HEK293 (cell line): ENCODE results near the gene ALPG.
"Not testable (repeated sequence)": the region's sequence is repeated elsewhere in the genome, so short reads cannot be mapped to it uniquely, and the experiment has no call there.

ENCODE experiments used
- CTCF ChIA-PET: fragments of 350-600 bp; formaldehyde crosslinking; extraction: SDS; loops from one replicate; lab custom pipeline; 2021; ENCODE audit warnings: antibody characterized with exemption; lab: Yijun Ruan, JAX
- POLR2A ChIA-PET: fragments of 300-600 bp; formaldehyde crosslinking; extraction: SDS; loops from one replicate; lab custom pipeline; 2020; ENCODE audit warnings: antibody characterized with exemption, inconsistent platforms; lab: Yijun Ruan, JAX
- H3K27ac ChIP-seq: fragments of 200-500 bp; sonication (Bioruptor generic); 2 replicates; pipeline ENCODE4 v1.5.1; 2014; ENCODE audit warnings: low read depth, low read length, control low read depth, inconsistent platforms; ENCODE audit errors: extremely low read depth
- H3K36me3 ChIP-seq, 2 experiments: fragments of 200-500 bp in 1 of 2; sonication (Bioruptor generic) in 1 of 2; 1 replicate in 1 of 2; 2 replicates in 1 of 2; pipeline ENCODE4 v1.5.1; 2014 to 2017; ENCODE audit warnings: inconsistent platforms in 2 of 2, low read length in 2 of 2; ENCODE audit not compliant: control insufficient read depth in 2 of 2, insufficient read depth in 1 of 2
- H3K4me1 ChIP-seq: fragments of 200-500 bp; sonication (Bioruptor generic); 2 replicates; pipeline ENCODE4 v1.5.1; 2014; ENCODE audit warnings: mild to moderate bottlenecking, low read length, inconsistent platforms; ENCODE audit not compliant: control insufficient read depth, insufficient read depth
- H3K4me3 ChIP-seq: 2 replicates; pipeline ENCODE4 v1.5.1; 2011; ENCODE audit warnings: low read depth, mild to moderate bottlenecking, control low read depth, low read length, moderate library complexity
- H3K9me3 ChIP-seq: fragments of 200-500 bp; sonication (Bioruptor generic); 2 replicates; pipeline ENCODE4 v1.5.1; 2014; ENCODE audit warnings: low read depth, low read length, inconsistent platforms; ENCODE audit not compliant: control insufficient read depth, insufficient read depth
- FEZF1 ChIP-seq: fragments of 450-650 bp; formaldehyde crosslinking; IDR thresholded peaks from 2 replicates; pipeline ENCODE4 v1.5.1; 2016; ENCODE audit warnings: missing biosample characterization, missing genetic modification characterization
- GLI4 ChIP-seq: fragments of 450-650 bp; formaldehyde crosslinking; IDR thresholded peaks from 2 replicates; pipeline ENCODE4 v1.5.1; 2016; ENCODE audit warnings: missing biosample characterization, missing genetic modification characterization
- PRDM1 ChIP-seq: fragments of 450-650 bp; formaldehyde crosslinking; IDR thresholded peaks from 2 replicates; pipeline ENCODE4; 2016; ENCODE audit warnings: missing biosample characterization, missing genetic modification characterization
- SETDB1 ChIP-seq: IDR thresholded peaks from one replicate; pipeline ENCODE4 v1.6.1; 2017; ENCODE audit warnings: mild to moderate bottlenecking, low read length, moderate library complexity, mixed read lengths; ENCODE audit not compliant: insufficient read length
- YY2 ChIP-seq: fragments of 450-650 bp; formaldehyde crosslinking; IDR thresholded peaks from 2 replicates; pipeline ENCODE4 v1.5.1; 2016; ENCODE audit warnings: missing biosample characterization, missing genetic modification characterization
- ZBTB17 ChIP-seq: fragments of 450-650 bp; formaldehyde crosslinking; IDR thresholded peaks from 2 replicates; pipeline ENCODE4 v1.5.1; 2016; ENCODE audit warnings: missing biosample characterization, missing genetic modification characterization
- ZFP37 ChIP-seq: fragments of 450-650 bp; formaldehyde crosslinking; IDR thresholded peaks from 2 replicates; pipeline ENCODE4 v1.5.1; 2016; ENCODE audit warnings: missing biosample characterization, missing genetic modification characterization
- ZIC2 ChIP-seq: fragments of 450-650 bp; formaldehyde crosslinking; IDR thresholded peaks from 2 replicates; pipeline ENCODE4 v1.5.1; 2016; ENCODE audit warnings: missing biosample characterization, missing genetic modification characterization
- ZNF138 ChIP-seq: fragments of 450-650 bp; formaldehyde crosslinking; IDR thresholded peaks from 2 replicates; pipeline ENCODE4 v1.5.1; 2016; ENCODE audit warnings: missing biosample characterization, missing genetic modification characterization, borderline replicate concordance
- ZNF169 ChIP-seq: fragments of 450-650 bp; formaldehyde crosslinking; IDR thresholded peaks from 2 replicates; pipeline ENCODE4 v1.5.1; 2016; ENCODE audit warnings: missing biosample characterization, missing genetic modification characterization
- ZNF184 ChIP-seq: fragments of 450-650 bp; IDR thresholded peaks from 2 replicates; pipeline ENCODE4 v1.5.1; 2018; ENCODE audit warnings: missing biosample characterization, mild to moderate bottlenecking, missing genetic modification characterization
- ZNF214 ChIP-seq: fragments of 450-650 bp; formaldehyde crosslinking; IDR thresholded peaks from 2 replicates; pipeline ENCODE4 v1.5.1; 2017; ENCODE audit warnings: missing biosample characterization, mild to moderate bottlenecking, missing genetic modification characterization, borderline replicate concordance
- ZNF391 ChIP-seq: fragments of 450-650 bp; formaldehyde crosslinking; IDR thresholded peaks from 2 replicates; pipeline ENCODE4 v1.5.1; 2016; ENCODE audit warnings: low read depth, missing biosample characterization, missing genetic modification characterization, borderline replicate concordance
- ZNF426 ChIP-seq: fragments of 450-650 bp; formaldehyde crosslinking; IDR thresholded peaks from 2 replicates; pipeline ENCODE4 v1.5.1; 2017; ENCODE audit warnings: missing biosample characterization, missing genetic modification characterization, mild to moderate bottlenecking, inconsistent platforms, moderate library complexity
- ZNF514 ChIP-seq: fragments of 450-650 bp; formaldehyde crosslinking; IDR thresholded peaks from 2 replicates; pipeline ENCODE4 v1.5.1; 2016; ENCODE audit warnings: missing biosample characterization, missing genetic modification characterization
- ZNF585B ChIP-seq: fragments of 450-650 bp; formaldehyde crosslinking; IDR thresholded peaks from 2 replicates; pipeline ENCODE4 v1.5.1; 2016; ENCODE audit warnings: missing biosample characterization, missing genetic modification characterization
- ZNF610 ChIP-seq: fragments of 450-650 bp; formaldehyde crosslinking; IDR thresholded peaks from 2 replicates; pipeline ENCODE4 v1.5.1; 2016; ENCODE audit warnings: missing biosample characterization, missing genetic modification characterization, borderline replicate concordance
- ZNF777 ChIP-seq: fragments of 450-650 bp; formaldehyde crosslinking; IDR thresholded peaks from 2 replicates; pipeline ENCODE4 v1.5.1; 2017; ENCODE audit warnings: missing biosample characterization, missing genetic modification characterization, borderline replicate concordance
- TF ChIP-seq, protein P1 (sequence below): fragments of 450-650 bp; formaldehyde crosslinking; IDR thresholded peaks from 2 replicates; pipeline ENCODE4 v1.5.1; 2016; ENCODE audit warnings: missing biosample characterization, missing genetic modification characterization
- TF ChIP-seq, protein P2 (sequence below): fragments of 450-650 bp; formaldehyde crosslinking; conservative IDR thresholded peaks from 2 replicates; pipeline ENCODE4 v1.5.1; 2016; ENCODE audit warnings: low read depth, missing biosample characterization, missing genetic modification characterization

Gene ALPG

DNA sequence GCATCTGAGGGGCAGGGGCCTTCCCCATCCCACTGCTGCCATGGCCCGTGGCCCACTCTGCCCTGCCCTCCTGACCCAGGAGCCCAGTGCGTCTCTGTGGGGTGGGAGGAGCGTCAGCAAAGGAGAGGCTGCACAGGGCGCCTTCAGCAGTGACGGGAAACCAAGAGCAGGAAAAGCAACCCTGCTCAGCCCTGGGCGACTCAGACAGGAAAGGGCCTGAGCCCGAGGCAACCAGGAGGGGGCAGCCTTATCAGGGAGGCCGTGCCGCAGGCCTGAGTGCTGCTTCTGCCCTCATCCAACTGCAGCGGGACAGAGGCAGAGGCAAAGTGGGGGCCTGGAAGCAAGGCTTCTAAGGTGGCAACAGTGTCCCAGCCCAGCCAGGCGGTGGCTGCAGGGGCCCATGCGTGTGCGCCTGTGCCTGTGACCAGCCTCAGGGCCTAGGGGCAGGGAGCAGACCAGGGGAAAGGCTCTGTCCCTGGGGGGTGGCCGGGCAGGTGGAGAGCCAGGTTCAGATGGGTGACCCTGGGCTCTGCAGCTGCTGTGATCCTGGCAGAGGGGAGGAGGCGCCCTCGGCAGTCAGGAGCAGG, 26.0 kb downstream of the ALPG start:
- Histone ChIP-seq H3K4me3 (no peak overlapping the region), H3K27ac (no peak overlapping the region), H3K4me1 (no peaks in the 10 kb centered on the region), H3K9me3 (no peaks in the 10 kb centered on the region), H3K36me3 (no peaks in the 10 kb centered on the region)
- ChIA-PET POLR2A (no interaction called here), CTCF (interaction anchor here (0.6 to 0.9 kb wide), 3 partner anchors 93 to 407 kb away, joined by 3 read pairs; no protein-coding TSS in a partner anchor)
- TF ChIP-seq ZNF138 (tag by site-specific recombination) (no peak), ZBTB17 (tag by site-specific recombination) (0 out of 2 replicates have a peak, but pooled peaks have one; percentile 27)
- TF ChIP-seq, protein P1, sequence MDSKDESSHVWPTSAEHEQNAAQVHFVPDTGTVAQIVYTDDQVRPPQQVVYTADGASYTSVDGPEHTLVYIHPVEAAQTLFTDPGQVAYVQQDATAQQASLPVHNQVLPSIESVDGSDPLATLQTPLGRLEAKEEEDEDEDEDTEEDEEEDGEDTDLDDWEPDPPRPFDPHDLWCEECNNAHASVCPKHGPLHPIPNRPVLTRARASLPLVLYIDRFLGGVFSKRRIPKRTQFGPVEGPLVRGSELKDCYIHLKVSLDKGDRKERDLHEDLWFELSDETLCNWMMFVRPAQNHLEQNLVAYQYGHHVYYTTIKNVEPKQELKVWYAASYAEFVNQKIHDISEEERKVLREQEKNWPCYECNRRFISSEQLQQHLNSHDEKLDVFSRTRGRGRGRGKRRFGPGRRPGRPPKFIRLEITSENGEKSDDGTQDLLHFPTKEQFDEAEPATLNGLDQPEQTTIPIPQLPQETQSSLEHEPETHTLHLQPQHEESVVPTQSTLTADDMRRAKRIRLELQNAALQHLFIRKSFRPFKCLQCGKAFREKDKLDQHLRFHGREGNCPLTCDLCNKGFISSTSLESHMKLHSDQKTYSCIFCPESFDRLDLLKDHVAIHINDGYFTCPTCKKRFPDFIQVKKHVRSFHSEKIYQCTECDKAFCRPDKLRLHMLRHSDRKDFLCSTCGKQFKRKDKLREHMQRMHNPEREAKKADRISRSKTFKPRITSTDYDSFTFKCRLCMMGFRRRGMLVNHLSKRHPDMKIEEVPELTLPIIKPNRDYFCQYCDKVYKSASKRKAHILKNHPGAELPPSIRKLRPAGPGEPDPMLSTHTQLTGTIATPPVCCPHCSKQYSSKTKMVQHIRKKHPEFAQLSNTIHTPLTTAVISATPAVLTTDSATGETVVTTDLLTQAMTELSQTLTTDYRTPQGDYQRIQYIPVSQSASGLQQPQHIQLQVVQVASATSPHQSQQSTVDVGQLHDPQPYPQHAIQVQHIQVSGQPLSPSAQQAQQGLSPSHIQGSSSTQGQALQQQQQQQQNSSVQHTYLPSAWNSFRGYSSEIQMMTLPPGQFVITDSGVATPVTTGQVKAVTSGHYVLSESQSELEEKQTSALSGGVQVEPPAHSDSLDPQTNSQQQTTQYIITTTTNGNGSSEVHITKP (tag by site-specific recombination), result 0 out of 2 replicates have a peak, but pooled peaks have one; percentile 8

DNA sequence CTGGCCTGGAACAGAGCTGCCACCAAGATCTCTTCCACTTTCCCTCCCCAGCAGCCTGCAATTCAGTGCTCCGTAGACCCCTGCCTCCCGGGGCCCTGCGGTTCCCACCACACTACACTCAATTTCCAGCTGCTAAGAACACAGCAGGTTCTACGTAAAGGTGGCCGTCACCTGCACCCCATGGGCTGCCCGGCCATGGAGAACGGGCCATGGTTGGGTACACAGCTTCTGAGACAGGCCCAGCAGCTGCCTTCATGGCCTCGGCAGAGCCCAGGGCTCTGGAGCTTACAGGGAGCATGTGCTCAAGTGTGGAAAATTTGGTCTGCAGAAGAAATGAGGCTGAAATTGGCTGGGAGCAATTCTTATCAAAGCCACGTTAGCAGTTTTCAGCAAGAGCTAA, 27.0 kb downstream of the ALPG start:
- H3K4me3 ChIP-seq, H3K9me3 ChIP-seq, H3K36me3 ChIP-seq, H3K4me1 ChIP-seq, POLR2A ChIA-PET, H3K27ac ChIP-seq, CTCF ChIA-PET: not testable (repeated sequence)
- TF ChIP-seq ZIC2 (tag by site-specific recombination), result peak; percentile 47

DNA sequence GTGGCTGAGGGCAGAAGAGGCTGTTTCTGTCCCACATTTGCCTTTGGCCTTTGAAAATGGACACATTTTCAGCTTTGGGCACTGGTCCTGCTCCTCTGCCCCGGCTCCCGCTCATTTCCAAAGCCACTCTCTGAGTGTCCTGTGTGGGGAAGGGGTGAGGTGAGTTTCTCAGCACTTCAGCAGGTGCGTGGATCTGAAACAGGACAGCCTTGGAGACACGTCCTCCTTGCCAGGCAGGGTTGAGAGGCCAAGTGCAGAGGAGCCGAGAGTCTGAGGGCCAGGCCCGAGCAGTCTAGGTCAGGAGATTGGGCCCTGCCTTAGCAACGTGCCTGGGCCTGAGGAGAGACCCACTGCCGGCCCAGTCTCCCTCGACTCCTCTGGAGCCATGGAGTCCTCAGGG, 27.4 kb downstream of the ALPG start:
- H3K9me3 ChIP-seq, result no peaks in the 10 kb centered on the region
- no peaks in the 10 kb centered on the region for H3K4me1 ChIP-seq
- no peak overlapping the region for H3K4me3 ChIP-seq
- TF ChIP-seq ZNF184 (tag by site-specific recombination) (no peak), YY2 (no peak), ZNF585B (tag by site-specific recombination) (no peak), FEZF1 (no peak), ZNF610 (tag by site-specific recombination) (no peak), ZNF214 (tag by site-specific recombination) (no peak), PRDM1 (tag by site-specific recombination) (no peak), ZNF391 (tag by site-specific recombination) (no peak), ZFP37 (no peak), GLI4 (tag by site-specific recombination) (no peak), ZNF426 (tag by site-specific recombination) (no peak), SETDB1 (no peak), ZNF169 (tag by site-specific recombination) (no peak), ZNF777 (tag by site-specific recombination) (no peak), ZNF514 (tag by site-specific recombination) (no peak)
- TF ChIP-seq, protein P2, sequence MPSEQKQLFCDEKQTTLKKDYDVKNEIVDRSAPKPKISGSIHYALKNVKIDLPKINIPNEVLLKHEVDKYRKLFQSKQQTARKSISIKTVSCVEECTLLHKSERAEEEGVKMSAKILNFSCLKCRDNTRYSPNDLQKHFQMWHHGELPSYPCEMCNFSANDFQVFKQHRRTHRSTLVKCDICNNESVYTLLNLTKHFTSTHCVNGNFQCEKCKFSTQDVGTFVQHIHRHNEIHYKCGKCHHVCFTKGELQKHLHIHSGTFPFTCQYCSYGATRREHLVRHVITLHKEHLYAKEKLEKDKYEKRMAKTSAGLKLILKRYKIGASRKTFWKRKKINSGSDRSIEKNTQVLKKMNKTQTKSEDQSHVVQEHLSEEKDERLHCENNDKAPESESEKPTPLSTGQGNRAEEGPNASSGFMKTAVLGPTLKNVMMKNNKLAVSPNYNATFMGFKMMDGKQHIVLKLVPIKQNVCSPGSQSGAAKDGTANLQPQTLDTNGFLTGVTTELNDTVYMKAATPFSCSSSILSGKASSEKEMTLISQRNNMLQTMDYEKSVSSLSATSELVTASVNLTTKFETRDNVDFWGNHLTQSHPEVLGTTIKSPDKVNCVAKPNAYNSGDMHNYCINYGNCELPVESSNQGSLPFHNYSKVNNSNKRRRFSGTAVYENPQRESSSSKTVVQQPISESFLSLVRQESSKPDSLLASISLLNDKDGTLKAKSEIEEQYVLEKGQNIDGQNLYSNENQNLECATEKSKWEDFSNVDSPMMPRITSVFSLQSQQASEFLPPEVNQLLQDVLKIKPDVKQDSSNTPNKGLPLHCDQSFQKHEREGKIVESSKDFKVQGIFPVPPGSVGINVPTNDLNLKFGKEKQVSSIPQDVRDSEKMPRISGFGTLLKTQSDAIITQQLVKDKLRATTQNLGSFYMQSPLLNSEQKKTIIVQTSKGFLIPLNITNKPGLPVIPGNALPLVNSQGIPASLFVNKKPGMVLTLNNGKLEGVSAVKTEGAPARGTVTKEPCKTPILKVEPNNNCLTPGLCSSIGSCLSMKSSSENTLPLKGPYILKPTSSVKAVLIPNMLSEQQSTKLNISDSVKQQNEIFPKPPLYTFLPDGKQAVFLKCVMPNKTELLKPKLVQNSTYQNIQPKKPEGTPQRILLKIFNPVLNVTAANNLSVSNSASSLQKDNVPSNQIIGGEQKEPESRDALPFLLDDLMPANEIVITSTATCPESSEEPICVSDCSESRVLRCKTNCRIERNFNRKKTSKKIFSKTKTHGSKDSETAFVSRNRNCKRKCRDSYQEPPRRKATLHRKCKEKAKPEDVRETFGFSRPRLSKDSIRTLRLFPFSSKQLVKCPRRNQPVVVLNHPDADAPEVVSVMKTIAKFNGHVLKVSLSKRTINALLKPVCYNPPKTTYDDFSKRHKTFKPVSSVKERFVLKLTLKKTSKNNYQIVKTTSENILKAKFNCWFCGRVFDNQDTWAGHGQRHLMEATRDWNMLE (tag by site-specific recombination), result no peak
- H3K36me3 ChIP-seq, result no peaks in the 10 kb centered on the region
- CTCF ChIA-PET, result interaction anchor here (0.6 to 1.8 kb wide), 2 partner anchors 13 to 631 kb away, joined by 4 read pairs; no protein-coding TSS in a partner anchor
- POLR2A ChIA-PET, result no interaction called here
- H3K27ac ChIP-seq, result no peak overlapping the region
